Measurements from ENCODE around the gene BTN1A1. TPM values are rescaled to one million over a fixed set of nuclear protein-coding genes. Genes with fewer than 3 reads are reported as not detected.

BTN1A1 gene
- total and polyA plus RNA-seq, 10 of the 15 experiments (the other 5 are each of a cell fraction or from before 2014, with no cell fraction given): 0.05 to 2.2 (median 0.87) TPM

DNA sequence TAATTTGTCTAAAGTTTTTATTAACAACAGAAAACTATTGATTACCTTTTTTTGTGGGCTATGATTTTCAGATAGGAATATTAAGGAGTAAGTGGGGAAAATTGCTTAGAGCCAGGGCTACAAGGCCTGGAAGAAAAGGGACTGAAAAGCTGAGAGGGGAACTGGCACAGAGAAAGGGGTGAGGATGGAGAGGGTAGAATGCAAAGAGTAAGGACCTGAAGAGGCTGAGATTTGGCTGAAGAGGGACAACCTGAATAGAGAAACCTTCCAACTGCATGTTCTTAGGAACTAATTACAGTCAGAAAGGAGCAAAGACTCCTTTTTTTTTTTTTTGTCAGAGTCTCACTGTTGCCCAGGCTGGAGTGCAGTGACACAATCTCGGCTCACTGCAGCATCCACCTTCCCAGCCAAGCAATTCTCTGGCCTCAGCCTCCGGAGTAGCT lies 25.6 kb upstream of the BTN1A1 start (continued):
- TF ChIP-seq, protein P1, sequence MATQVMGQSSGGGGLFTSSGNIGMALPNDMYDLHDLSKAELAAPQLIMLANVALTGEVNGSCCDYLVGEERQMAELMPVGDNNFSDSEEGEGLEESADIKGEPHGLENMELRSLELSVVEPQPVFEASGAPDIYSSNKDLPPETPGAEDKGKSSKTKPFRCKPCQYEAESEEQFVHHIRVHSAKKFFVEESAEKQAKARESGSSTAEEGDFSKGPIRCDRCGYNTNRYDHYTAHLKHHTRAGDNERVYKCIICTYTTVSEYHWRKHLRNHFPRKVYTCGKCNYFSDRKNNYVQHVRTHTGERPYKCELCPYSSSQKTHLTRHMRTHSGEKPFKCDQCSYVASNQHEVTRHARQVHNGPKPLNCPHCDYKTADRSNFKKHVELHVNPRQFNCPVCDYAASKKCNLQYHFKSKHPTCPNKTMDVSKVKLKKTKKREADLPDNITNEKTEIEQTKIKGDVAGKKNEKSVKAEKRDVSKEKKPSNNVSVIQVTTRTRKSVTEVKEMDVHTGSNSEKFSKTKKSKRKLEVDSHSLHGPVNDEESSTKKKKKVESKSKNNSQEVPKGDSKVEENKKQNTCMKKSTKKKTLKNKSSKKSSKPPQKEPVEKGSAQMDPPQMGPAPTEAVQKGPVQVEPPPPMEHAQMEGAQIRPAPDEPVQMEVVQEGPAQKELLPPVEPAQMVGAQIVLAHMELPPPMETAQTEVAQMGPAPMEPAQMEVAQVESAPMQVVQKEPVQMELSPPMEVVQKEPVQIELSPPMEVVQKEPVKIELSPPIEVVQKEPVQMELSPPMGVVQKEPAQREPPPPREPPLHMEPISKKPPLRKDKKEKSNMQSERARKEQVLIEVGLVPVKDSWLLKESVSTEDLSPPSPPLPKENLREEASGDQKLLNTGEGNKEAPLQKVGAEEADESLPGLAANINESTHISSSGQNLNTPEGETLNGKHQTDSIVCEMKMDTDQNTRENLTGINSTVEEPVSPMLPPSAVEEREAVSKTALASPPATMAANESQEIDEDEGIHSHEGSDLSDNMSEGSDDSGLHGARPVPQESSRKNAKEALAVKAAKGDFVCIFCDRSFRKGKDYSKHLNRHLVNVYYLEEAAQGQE (IDR thresholded peaks at IDR 0.05; ENCODE audit: low read depth, low read length): no peak
- TF ChIP-seq, protein P2, sequence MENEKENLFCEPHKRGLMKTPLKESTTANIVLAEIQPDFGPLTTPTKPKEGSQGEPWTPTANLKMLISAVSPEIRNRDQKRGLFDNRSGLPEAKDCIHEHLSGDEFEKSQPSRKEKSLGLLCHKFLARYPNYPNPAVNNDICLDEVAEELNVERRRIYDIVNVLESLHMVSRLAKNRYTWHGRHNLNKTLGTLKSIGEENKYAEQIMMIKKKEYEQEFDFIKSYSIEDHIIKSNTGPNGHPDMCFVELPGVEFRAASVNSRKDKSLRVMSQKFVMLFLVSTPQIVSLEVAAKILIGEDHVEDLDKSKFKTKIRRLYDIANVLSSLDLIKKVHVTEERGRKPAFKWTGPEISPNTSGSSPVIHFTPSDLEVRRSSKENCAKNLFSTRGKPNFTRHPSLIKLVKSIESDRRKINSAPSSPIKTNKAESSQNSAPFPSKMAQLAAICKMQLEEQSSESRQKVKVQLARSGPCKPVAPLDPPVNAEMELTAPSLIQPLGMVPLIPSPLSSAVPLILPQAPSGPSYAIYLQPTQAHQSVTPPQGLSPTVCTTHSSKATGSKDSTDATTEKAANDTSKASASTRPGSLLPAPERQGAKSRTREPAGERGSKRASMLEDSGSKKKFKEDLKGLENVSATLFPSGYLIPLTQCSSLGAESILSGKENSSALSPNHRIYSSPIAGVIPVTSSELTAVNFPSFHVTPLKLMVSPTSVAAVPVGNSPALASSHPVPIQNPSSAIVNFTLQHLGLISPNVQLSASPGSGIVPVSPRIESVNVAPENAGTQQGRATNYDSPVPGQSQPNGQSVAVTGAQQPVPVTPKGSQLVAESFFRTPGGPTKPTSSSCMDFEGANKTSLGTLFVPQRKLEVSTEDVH (IDR thresholded peaks at IDR 0.05; ENCODE audit: low read depth, partially characterized antibody): no peak
- TF ChIP-seq, protein P3, sequence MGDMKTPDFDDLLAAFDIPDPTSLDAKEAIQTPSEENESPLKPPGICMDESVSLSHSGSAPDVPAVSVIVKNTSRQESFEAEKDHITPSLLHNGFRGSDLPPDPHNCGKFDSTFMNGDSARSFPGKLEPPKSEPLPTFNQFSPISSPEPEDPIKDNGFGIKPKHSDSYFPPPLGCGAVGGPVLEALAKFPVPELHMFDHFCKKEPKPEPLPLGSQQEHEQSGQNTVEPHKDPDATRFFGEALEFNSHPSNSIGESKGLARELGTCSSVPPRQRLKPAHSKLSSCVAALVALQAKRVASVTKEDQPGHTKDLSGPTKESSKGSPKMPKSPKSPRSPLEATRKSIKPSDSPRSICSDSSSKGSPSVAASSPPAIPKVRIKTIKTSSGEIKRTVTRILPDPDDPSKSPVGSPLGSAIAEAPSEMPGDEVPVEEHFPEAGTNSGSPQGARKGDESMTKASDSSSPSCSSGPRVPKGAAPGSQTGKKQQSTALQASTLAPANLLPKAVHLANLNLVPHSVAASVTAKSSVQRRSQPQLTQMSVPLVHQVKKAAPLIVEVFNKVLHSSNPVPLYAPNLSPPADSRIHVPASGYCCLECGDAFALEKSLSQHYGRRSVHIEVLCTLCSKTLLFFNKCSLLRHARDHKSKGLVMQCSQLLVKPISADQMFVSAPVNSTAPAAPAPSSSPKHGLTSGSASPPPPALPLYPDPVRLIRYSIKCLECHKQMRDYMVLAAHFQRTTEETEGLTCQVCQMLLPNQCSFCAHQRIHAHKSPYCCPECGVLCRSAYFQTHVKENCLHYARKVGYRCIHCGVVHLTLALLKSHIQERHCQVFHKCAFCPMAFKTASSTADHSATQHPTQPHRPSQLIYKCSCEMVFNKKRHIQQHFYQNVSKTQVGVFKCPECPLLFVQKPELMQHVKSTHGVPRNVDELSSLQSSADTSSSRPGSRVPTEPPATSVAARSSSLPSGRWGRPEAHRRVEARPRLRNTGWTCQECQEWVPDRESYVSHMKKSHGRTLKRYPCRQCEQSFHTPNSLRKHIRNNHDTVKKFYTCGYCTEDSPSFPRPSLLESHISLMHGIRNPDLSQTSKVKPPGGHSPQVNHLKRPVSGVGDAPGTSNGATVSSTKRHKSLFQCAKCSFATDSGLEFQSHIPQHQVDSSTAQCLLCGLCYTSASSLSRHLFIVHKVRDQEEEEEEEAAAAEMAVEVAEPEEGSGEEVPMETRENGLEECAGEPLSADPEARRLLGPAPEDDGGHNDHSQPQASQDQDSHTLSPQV (IDR thresholded peaks at IDR 0.05): no peak
- TF ChIP-seq CBX3 (IDR thresholded peaks at IDR 0.05; ENCODE audit: borderline replicate concordance, low read depth): no peak
- TF ChIP-seq KDM1A (IDR thresholded peaks at IDR 0.05; ENCODE audit: borderline replicate concordance): no peak
- TF ChIP-seq SUZ12 (IDR thresholded peaks at IDR 0.05; ENCODE audit: unreplicated experiment): no peak
- 0 out of 2 replicates have a peak, but pooled peaks have one; percentile 32 for TF ChIP-seq MXI1 (IDR thresholded peaks at IDR 0.05; ENCODE audit: low read depth, low read length)
- no peak for TF ChIP-seq STAT3 (IDR thresholded peaks at IDR 0.05; ENCODE audit: low read depth, low read length)
- TF ChIP-seq, protein P4, sequence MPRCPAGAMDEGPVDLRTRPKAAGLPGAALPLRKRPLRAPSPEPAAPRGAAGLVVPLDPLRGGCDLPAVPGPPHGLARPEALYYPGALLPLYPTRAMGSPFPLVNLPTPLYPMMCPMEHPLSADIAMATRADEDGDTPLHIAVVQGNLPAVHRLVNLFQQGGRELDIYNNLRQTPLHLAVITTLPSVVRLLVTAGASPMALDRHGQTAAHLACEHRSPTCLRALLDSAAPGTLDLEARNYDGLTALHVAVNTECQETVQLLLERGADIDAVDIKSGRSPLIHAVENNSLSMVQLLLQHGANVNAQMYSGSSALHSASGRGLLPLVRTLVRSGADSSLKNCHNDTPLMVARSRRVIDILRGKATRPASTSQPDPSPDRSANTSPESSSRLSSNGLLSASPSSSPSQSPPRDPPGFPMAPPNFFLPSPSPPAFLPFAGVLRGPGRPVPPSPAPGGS (IDR thresholded peaks at IDR 0.05; ENCODE audit: borderline replicate concordance, insufficient read depth, low read depth, low read length, poor library complexity, severe bottlenecking): no peak
- no peak for TF ChIP-seq NR2C1 (IDR thresholded peaks at IDR 0.05)
- peak; percentile 57; the same call in 1 of the 2 replicates for TF ChIP-seq BACH1 (IDR thresholded peaks at IDR 0.05; ENCODE audit: borderline replicate concordance)
- TF ChIP-seq RAD21 (IDR thresholded peaks at IDR 0.05; ENCODE audit: insufficient read depth, low read depth, low read length): no peak
- TF ChIP-seq, protein P5, sequence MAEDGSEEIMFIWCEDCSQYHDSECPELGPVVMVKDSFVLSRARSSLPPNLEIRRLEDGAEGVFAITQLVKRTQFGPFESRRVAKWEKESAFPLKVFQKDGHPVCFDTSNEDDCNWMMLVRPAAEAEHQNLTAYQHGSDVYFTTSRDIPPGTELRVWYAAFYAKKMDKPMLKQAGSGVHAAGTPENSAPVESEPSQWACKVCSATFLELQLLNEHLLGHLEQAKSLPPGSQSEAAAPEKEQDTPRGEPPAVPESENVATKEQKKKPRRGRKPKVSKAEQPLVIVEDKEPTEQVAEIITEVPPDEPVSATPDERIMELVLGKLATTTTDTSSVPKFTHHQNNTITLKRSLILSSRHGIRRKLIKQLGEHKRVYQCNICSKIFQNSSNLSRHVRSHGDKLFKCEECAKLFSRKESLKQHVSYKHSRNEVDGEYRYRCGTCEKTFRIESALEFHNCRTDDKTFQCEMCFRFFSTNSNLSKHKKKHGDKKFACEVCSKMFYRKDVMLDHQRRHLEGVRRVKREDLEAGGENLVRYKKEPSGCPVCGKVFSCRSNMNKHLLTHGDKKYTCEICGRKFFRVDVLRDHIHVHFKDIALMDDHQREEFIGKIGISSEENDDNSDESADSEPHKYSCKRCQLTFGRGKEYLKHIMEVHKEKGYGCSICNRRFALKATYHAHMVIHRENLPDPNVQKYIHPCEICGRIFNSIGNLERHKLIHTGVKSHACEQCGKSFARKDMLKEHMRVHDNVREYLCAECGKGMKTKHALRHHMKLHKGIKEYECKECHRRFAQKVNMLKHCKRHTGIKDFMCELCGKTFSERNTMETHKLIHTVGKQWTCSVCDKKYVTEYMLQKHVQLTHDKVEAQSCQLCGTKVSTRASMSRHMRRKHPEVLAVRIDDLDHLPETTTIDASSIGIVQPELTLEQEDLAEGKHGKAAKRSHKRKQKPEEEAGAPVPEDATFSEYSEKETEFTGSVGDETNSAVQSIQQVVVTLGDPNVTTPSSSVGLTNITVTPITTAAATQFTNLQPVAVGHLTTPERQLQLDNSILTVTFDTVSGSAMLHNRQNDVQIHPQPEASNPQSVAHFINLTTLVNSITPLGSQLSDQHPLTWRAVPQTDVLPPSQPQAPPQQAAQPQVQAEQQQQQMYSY (CRISPR knock-in tag; IDR thresholded peaks at IDR 0.05): 0 out of 2 replicates have a peak, but pooled peaks have one; percentile 49

All from GM12878 (cell line).